Colon (tissue), 2 donors: Measurements from ENCODE around the gene TGFBR3L.

ENCODE experiments used
- FAIRE-seq: peaks from 2 replicates; lab custom pipeline; 2012; peaks lifted over from hg19 to GRCh38; lab: Jason Lieb, UNC
- donor health status: control.
- donor health status: control.

Gene TGFBR3L

DNA sequence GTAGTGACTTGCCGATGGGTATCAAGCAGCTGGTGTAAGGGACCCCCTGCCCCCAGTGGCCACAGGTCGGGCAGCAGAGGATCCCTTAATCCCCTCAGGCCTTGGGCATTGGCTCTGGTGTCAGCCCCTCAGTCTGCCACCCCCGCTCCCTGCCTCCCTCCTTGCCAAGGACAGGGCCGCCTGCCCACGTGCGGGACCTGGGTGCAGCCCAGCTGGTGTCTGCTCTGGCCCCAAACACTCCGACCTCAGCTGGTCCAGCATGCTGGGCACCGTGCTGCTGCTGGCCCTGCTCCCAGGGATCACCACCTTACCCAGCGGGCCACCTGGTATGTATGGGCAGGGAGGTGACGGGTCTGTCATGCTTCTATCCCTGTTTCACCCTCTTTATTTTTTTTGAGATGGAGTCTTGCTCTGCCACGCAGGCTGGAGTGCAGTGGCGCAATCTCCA, at the start of gene TGFBR3L:
TSS of gene TGFBR3L (plus strand) at position 233 of the 448 bp plus-strand sequence.
- FAIRE-seq, result no peak

DNA sequence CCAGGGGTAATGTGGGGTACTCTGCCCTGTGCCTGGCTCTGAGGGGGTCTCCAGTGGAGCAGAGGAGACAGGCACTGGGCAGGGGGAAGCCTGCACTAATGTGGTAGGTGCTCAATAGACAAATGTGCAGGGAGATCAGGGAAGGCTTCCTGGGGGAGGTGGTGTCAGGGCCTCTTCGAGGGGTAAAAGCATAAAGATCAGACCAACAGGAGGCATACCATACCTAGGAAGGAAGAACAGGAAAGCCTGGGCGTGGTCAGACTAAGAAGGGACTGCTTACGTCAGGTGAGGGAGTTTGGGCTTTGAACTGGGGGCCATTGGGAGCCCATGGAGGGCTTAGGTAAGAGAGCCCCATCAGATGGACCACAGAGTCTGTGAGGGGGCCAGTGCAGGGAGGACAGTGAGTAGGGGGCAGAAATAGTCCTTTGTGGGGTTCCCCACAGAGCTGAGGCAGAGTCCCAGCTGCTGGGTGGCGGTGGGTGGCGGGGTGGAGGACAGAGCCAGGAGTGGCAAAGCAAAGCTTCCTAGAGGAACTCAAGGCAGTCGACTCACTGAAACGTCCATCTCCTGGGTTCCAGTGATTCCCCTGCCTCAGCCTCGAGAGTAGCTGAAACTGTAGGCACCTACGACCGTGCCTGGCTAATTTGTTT, 49.2 kb upstream of the TGFBR3L start:
- FAIRE-seq, result no peak

- FAIRE-seq, result no peak
These were observed 48.1 kb upstream of the TGFBR3L start for GRCh38 chr19:7866399-7867091.

DNA sequence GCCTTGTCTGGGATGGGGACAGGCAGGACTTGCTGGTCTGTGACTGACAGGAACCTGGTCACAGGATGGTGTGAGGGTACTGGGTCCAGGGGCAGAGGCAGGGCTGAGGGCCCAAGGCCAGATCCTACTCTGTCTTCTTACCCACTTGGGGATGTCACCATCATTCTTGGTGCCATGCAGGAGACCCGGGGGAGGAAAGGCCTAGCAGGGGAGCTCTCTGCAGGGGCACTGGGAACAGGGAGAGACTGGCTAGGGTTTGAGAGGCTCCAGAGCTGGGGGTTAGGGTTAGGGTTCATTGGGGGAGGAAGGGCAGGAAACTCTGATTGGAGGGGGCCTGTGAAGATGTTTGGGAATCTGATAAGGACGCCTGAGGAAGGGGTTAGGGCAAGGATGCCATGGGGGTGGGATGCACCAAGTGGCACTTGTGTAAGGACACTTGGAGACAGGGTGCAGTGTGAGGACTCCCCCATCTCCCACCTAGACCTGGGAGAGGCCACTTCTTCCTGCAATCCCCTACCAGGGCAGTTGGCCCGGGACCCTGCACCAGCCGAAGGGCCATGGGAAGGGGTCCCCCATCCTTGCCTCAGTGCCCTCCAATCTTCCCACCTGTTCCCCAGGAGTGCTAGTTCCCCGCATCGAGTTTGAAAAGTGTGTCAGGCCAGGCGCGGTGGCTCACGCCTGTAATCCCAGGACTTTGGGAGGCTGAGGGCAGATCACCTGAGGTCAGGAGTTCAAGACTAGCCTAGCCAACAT, 47.4 kb upstream of the TGFBR3L start:
- no peak for FAIRE-seq

- FAIRE-seq, result no peak
These were observed 46.3 kb upstream of the TGFBR3L start for GRCh38 chr19:7868326-7868670.

DNA sequence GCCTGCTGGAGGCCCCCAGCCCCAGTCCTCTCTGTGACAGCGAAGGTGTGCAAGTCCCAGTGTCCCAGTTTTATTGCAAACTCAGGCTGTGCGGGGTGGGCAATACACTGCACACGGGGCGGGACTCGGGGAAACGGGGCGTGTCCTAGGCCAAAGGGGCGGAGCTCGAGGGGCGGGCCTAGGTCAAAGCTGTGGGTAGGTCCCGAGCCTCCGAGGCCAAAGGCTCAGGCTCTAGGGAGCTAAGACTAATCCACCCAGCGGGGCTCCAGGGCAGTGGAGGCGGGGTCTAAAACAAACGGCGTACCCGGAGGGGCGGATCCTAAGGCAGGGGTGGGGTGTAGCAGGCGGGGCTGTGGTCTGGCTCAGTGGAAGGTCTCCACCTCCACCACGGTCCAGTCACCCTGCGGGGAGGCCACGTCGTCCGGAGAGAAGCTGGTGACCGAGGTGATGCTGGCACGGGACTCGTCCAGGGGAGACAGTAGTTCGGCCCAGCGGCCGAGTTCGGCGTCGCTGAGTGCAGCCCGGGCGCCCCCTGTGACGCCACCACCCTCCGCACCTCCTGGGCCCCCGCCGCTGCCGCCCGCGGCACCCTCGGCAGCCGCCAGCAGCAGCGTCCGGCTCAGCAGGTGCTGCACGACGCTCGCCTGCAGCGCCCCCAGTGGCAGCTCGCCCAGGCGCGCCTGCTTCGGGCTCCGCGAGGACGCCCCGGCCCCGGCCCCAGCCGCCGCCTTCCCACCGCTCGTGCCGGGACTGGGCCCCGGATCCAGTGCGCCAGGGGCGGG, 45.8 kb upstream of the TGFBR3L start:
- FAIRE-seq, result no peak

DNA sequence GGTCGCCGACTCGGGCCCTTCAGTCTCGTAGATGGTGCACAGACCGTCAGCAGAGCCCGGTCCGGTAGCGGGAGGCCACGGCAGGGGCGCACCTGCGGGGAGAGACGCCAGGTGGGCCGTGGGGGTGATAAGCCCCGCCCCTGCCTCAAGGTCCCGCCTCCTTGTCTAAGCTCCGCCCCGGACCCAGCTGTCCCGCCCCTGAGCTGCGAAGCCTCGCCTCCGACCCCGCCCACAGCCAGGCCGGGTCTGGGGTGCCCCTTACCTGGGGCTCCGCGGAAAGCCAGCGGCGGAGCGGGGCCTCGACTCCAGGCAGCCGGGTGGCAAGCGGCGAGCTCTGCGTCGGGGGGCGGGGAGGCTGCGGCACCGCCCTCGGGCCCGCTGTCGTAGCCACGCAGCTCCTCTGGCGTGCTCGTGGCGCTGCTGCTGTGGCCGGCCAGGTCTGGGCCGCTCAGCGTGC, 45.1 kb upstream of the TGFBR3L start:
- FAIRE-seq, result no peak

GRCh38 chr19:7869910-7870511, 44.6 kb upstream of the TGFBR3L start:
- FAIRE-seq, result no peak

DNA sequence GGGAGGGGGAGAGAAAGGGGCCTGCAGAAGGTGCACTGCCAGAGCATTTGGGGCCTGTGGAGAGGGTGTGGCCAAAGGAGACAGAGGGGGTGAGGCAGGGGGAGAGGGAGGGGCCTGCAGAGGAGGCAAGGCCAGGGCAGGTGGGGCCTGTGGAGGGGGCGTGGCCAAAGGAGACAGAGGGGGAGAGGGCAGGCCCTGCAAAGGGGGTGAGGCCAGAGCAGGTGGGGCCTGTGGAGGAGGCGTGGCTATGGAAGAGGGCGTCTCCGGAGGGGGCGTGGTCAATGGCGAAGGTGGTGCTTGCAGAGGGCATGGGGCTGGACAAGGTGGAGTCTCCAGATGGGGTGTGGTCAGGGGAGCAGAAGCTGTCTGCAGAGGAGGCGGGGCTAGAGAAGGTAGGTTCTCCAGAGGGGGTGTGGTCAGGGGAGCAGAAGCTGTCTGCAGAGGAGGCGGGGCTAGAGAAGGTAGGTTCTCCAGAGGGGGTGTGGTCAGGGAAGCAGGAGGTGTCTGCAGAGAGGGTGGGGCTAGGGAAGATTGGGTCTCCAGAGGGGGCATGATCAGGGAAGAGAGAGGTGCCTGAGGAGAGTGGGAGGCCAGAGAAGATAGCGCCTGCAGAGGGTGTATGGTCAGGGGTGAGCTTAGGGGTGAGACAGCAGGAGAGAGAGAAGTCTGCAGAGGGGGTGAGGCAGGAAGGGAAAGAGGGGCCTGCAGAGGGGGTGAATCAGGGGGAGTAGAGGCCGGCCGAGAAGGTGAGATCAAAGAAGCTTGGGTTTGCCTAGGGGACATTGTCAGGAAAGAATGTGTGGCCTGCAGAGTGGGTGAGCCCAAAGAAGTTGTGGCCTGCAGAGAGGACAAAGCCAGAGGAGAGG, 43.8 kb upstream of the TGFBR3L start:
- no peak for FAIRE-seq

DNA sequence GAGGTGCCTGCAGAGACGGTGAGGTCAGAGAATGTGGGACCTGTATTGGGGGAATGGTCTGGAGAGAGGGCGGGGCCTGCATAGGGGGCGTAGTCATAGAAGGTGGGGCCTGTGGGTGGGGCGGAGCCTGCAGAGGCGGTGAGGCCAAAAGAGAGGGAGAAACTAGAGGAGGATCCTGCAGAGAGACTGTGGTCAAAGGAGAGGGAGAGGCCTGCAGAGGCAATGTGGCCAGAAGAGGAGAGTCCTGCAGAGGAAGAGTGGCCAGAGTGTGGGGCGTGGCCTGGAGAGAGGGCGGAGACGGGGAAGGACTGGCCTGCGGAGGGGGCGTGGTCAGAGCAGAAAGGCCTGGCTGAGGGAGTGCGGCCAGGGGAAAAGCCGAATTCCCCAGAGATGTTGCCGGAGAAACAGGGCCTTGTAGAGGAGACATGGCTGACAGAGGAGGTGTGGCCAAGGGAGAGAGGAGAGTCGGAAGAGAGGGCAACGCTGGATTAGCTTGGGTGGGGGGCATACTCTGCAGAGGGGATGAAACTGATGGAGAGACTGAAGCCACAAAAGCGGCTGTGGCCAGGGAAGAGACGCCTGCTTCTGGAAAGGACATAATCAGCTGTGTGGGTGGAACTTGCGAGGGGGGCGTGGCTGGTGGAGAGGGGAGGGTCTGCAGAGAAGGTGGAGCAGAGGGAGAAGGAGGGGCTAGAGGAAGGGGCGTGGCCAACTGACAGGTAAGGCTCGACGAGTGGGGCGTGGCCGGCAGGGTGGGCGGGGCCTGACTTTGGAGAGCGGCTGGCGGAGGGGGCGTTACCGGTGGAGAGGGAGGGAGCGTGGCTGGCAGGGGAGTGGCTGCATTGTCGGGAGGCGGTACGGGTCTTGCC, 43.0 kb upstream of the TGFBR3L start:
- FAIRE-seq, result no peak

GRCh38 chr19:7872306-7873204, 42.1 kb upstream of the TGFBR3L start:
- no peak for FAIRE-seq

DNA sequence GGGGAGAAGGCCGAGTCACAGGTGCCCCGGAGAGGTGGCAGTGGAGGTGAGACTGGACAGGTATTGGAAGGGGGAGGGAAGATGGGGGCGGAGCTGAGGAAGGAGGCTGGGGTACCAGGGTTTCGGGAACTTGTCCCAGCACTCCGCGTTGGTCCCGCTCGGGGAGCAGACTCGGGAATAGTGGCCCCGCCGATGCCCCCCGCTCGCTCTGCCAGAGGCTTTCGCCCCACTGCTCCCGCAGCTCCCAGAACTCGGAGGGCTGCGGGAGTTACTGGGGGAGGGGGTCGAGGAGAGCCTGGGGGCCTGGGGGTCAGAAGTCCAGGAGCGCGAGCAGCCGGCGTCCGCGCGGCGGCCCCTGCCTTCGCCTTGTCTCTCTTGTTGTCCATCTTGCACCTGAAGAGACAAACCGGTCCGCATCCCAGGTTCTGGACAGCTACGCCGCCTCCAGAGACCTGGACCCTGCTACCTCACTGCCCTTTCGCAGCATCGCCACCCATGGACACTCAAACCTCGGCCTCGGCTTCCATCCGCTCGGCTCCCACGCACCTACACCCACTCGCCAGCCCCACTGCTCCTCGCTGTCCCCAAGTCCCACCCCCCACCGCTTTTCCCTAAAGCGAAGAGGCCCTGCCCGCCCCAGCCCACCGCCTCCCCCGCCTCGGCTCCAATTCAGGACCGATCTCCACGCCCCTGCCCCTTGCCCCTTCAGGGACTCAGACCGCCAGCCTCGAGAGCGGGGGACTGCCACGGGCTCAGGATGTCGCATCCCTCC, 41.1 kb upstream of the TGFBR3L start:
- FAIRE-seq, result no peak

DNA sequence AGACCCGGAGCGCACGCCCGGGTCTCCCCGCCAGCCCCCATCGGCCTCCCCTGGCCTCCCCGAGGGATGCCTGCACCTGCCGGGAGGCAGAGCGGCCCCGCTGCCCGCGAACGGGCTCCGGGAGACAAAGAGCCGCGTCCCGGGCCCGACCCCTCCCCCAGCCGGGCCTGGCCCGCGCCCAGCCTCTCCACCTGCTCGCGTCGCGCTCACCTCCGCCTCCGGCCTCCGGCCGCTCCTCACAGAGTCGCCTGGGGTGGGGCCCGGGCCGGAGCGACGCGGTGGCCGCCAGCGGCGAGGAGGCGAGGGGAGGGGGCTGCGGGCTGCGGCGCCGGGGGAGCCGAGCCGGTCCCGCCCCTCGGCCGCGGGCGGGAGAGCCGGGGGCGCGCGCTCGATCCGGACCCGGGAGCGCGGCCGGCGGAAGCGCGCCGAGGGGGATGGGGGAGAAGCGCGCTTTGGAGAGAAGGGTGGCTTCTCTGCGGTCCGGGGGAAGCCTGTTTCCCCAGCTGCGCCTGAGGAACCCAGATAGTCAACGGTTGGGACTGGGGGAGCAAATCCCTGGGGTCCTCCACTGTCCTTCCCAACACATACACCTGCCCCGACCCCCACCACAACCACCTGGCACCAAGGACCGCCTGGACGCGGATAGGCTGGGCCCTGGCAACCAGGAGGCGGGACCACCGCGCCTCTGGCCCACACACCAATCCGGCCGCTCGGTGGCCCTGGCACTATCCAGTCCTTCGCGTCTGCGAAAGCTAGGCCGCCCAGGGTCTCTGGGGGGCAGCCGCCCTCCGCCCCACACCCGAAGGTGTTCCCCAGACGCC, 40.3 kb upstream of the TGFBR3L start, which contains the start of gene PRR36:
TSS of gene PRR36 (minus strand) at position 315 of the 821 bp plus-strand sequence. CDS start 701 bp downstream, outside the sequence.
- FAIRE-seq, result no peak

GRCh38 chr19:7874897-7875273, 39.7 kb upstream of the TGFBR3L start:
- no peak for FAIRE-seq

DNA sequence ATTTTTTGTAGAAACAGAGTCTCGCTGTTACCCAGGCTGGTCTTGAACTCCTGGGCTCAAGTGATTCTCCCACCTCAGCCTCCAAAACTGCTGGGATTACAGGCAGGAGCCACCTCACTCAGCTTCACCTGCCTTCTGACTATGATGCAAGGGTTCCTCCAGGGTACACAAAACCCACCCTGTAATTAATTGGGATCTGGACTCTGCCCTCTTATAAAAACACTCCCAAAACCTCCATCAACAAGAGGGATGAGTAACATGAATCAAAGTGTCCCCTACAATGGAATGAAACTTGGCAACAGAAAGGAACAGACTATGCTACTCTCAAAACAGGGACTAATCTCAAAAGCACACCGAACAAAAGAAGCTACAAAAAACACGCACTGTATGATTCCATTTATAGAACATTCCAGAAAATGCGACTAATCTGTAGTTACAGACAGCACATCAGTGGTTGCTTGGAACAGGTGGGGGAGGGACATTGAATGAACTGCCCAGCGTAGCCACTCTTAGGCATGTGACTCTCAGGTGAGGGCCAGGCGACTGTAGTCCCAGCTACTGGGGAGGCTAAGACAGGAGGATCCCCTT, 37.3 kb upstream of the TGFBR3L start:
- FAIRE-seq, result no peak

DNA sequence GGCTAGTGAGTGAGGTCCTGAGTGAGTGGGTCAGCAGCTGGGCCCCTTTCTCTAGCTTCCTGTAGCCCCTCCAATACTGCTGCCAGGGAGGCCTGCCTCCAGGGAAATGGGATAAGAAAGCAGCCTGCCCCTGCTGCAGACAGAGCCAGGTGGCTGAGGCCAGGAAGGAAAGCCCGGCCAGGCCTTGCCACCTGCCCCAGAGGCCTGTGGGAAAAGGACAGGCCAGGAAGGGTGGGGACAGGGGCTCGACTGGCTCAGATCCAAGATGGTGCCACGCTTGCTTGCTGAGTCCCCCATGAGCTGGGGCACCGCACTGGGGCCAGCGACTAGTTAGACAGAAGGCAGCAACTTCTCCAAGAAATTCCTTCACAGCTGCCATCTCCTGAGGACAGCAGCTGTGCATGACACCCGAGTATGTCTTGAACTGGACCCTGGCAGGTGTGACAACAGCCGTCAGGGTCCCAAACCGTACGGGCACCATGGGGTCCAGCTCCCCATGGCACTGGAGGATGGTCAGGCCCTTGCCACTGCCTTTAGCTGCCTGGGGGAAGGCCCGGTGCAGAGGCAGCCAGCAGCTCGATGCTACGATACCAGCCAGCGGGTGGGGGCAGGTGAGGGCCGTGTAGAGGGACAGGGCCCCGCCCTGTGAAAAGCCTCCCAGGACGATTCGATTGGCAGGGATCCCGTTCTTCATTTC, 35.4 kb upstream of the TGFBR3L start:
- no peak for FAIRE-seq
